Stimulated activated CD8-positive, alpha-beta memory T cell treated with anti-CD3 and anti-CD28 coated beads, Interleukin-7, amount 100 ng/mL, for 24 hours (primary cell): Measurements from ENCODE around the gene RGS6.

ENCODE experiments used
- DNase-seq: peaks from one replicate; pipeline ENCODE4 v3.0.0-alpha.2; 2020; ENCODE audit warnings: low read depth

The RGS6 gene

GRCh38 chr14:72164420-72165228 lies 232.4 kb downstream of the RGS6 start:
- DNase-seq, result no peak

DNA sequence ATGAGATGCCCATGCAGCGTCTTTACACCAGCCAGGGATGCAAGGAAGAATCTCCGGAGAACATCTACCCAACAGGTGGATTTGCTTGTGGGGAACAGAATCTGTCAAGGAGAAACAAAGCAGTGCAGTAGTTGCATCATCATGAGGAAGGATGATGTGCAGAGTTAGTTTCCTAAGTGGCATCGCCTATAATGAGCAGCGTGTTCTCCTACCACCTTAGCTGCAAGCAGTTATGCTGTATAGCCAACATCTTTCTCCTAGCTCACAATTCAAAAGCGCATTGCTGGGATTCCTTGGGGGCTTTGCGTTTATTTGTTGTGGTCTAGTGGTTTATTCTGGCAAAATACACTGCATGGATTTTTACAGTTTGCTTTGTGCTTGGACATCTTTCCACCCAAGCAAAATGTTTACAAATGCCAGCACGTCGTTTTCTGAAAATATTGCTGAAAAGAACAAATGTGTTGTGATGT lies 233.0 kb downstream of the RGS6 start:
- no peak for DNase-seq

DNA sequence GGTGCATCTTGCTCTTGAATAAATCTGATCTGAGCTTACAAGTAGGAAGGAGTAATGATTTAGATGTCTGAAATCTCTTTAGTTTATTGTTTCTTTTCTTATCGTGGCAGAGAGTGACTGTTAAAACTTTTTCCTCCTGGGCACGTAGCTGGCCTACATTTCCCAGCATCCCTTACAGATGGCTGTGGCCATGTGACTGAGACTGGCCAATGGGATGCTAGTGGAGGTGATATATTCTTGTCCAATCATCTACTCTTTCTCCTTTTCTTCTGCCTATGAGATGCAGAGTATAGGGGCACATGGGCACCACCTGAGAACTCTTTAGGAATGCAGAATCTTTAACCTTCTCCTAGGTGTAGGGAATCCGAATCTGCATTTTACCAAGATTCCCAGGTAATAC lies 237.3 kb downstream of the RGS6 start:
- DNase-seq, result no peak

- no peak for DNase-seq
These were observed 239.8 kb downstream of the RGS6 start for GRCh38 chr14:72172049-72172448.

GRCh38 chr14:72172597-72172996 lies 240.4 kb downstream of the RGS6 start:
- no peak for DNase-seq

- no peak for DNase-seq
These were observed 240.9 kb downstream of the RGS6 start for GRCh38 chr14:72173038-72173720.

- DNase-seq, result no peak
These were observed 245.0 kb downstream of the RGS6 start for GRCh38 chr14:72177251-72177650.

GRCh38 chr14:72178517-72178916 lies 246.3 kb downstream of the RGS6 start:
- DNase-seq, result no peak

DNA sequence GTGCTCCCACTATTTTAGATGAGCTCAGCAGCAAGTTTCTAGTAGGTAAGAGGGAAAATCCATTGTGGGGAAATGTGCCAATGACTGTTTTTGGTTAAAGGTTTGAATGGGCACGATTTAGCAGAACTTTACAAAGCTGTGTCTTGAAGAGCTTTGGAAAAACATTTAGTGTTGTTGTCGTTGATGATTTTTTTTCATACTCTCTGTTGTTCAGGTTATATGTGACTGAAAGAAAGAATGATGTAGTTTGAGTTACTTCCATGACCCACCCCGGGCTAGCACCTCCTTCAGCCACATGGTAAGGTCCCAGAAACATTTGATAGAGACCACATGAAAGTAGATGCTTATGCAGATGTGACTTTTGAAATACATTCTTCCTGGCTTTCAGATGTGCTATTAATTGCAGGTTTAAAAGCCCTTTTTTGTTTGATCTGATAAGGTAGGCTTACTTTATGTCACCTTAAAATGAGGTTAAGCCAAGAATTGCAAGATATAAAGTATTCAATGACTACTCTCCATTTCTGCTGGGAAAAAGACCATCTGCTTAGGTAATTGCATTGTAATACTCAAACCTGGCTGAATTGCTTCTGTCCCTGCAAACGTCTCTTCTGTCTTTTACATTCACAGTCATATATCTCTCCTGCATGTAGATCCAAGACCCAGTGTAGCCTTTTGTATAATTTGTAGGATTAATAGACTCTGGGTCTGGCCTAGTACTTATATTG lies 250.6 kb downstream of the RGS6 start:
- DNase-seq, result no peak

GRCh38 chr14:72183631-72184030 lies 251.4 kb downstream of the RGS6 start:
- no peak for DNase-seq

DNA sequence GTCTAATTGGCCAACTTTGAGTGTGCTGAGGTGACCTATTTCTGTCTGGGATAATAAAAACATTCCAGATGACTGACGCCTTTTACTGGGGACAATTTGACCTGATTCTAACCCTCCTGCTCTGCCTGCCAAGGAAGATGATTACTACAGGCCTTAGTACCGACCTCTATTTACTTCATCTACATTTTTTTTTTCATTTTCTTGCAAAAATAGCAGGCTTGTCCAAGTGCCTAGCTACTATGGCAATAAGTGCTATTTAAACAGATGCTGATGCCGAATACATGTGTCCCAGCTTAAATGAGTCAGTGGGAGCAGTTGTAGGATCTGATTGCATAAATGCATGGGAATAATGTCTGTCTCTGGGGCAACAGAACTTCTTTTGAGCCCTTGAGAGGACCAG lies 254.3 kb downstream of the RGS6 start:
- DNase-seq, result no peak

- DNase-seq, result no peak
These were observed 264.2 kb downstream of the RGS6 start for GRCh38 chr14:72196237-72197015.

GRCh38 chr14:72201645-72202044 lies 269.4 kb downstream of the RGS6 start:
- no peak for DNase-seq

GRCh38 chr14:72213424-72213823 lies 281.2 kb downstream of the RGS6 start:
- no peak for DNase-seq

DNA sequence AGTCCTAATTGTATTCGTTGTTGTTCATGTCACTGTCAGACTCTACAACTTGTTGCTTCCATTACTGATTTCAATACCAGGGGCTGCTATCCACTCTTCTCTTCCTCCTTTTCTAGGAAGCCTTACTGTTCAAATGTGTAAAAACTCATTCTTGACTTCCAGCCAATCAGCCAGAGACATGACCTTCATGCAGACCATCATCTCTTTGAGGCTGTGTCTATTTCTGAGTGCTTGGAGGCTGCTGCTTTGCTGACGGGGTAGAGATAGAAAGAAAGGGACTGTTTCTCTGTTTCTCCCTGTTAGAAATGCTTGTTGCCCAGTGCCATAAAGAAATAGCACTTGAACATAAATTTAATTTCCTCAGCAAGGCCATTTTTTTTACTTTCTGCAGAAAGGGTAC lies 282.9 kb downstream of the RGS6 start:
- DNase-seq, result no peak

DNA sequence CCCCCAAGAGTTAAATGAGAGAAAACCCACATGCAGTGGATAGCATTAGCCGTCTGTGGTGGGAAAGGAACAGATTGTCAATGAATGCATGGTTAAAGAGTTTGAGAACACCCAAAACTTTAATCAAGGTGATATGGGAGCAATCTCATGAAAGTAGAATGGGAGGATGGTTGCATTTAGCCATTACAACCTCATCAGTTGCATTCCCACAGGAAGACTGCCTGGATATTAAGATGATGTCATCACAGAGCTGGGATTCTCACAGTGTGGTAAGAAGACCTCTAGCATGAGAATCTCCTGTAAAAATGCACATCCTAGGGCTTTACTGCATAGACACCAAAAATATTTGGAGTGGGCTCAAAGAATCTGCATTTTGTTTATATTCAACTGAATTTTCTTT lies 284.9 kb downstream of the RGS6 start:
- DNase-seq, result no peak

DNA sequence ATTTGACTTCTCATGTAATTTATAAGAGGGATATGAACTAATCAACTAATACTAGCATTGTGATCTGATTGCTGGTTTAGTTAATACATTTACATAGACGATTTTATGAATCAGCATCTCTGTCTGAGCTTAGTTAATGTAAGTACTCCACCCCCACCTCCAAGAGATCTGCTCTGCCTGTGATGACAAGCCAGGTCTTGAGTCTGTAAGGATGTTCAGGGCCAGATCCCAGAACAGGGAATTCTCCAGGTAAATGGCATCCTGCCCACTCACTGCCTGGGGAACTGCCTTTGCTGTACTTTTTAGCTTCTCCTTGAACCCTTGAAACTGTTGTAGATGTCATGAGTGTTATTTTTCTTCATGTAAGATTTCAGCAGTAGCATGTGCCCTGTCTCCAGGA lies 289.8 kb downstream of the RGS6 start:
- no peak for DNase-seq

DNA sequence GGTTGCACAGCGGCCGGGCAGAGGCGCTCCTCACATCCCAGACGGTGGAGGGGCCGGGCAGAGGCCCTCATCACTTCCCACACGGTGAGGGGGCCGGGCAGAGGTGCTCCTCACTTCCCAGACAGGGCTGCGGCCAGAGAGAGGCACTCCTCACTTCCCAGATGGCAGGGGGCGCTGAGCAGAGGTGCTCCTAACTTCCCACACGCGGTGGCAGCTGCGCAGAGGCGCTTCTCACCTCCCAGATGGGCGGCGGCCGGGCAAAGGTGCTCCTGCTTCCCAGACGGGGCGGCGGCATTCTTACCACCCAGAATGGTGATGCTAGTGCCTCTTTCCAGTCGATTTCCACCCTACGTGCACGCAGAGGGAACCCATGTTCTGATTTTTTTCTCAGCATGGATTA lies 304.4 kb downstream of the RGS6 start:
- no peak for DNase-seq

GRCh38 chr14:72237722-72238666 lies 305.8 kb downstream of the RGS6 start:
- no peak for DNase-seq

DNA sequence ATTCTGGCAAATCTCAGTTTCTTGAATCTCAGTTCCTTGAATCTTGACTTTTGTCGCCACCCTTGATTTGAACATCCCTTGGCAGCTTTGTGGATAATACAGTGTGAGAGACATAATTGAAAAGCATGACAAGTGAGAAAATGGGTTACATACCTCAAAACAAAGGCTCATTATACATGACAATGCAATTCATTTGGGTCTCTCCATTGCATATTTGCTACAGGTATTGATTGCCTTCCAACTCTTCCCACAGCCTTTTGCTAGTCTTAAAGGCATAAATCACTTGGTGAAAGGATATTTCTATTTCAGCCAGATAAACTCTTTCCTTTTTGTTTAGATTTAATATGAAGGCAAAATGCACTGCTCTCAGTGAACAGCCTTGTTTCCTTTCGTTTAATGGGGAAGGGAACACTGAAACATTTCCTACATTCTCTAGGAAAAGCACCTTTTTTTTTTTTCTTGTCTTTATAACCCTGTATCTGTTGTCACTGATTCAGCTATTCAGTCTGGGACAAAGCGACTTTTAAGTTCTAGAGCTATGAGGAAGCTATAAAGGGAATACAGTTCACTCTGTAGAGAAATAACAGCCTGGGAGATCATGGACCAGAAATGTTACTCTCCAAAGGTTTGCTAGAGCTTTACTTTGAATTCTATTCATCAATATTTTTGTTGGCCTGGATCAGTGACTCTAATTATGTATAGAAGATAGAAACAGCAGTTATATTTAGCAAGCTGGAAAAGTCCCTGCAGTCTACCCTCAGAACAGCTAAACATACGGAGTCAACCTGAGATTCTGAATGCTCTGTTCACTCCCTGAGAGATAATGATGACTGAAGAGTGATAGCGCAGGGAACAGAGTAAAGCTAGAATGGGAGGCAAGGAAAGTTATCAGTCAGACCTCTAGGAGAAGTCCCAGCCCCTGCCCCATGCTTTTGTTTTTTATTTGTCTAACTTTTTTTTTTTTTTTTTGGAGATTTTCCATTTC lies 311.4 kb downstream of the RGS6 start:
- DNase-seq, result no peak
